RWPE2 (cell line): ENCODE measurements around the gene VPS13C.

Experiments
- ATAC-seq: fragments of 200-7000 bp; cut with Tn5 transposase; 3 replicates; pipeline ENCODE4 v1.9.1; 2021; ENCODE audit warnings: low read depth
- DNase-seq: peaks from one replicate; pipeline ENCODE4 v3.0.0-alpha.2; 2020; ENCODE audit warnings: low spot score
- H3K27ac ChIP-seq: fragments of 450-650 bp; 2 replicates; pipeline ENCODE4 v1.5.1; 2017; ENCODE audit warnings: mild to moderate bottlenecking; ENCODE audit not compliant: poor library complexity, severe bottlenecking
- H3K27me3 ChIP-seq: fragments of 250-450 bp; sonication (Bioruptor Pico); 2 replicates; pipeline ENCODE4 v1.5.1; 2021; ENCODE audit warnings: mild to moderate bottlenecking, moderate library complexity; ENCODE audit not compliant: insufficient read depth, poor library complexity, severe bottlenecking
- H3K36me3 ChIP-seq: fragments of 250-450 bp; sonication (Bioruptor Pico); 2 replicates; pipeline ENCODE4 v1.5.1; 2020; ENCODE audit warnings: low read depth, mild to moderate bottlenecking, moderate library complexity
- H3K4me1 ChIP-seq: fragments of 250-450 bp; sonication (Bioruptor Pico); 2 replicates; pipeline ENCODE4 v1.5.1; 2021; ENCODE audit warnings: mild to moderate bottlenecking, moderate library complexity; ENCODE audit not compliant: insufficient read depth, poor library complexity, severe bottlenecking
- H3K4me3 ChIP-seq: fragments of 250-450 bp; sonication (Bioruptor Pico); 2 replicates; pipeline ENCODE4 v1.5.1; 2021; ENCODE audit warnings: mild to moderate bottlenecking, moderate library complexity; ENCODE audit not compliant: severe bottlenecking
- H3K9me3 ChIP-seq: fragments of 250-450 bp; sonication (Bioruptor Pico); 2 replicates; pipeline ENCODE4 v1.5.1; 2021; ENCODE audit warnings: mild to moderate bottlenecking, moderate library complexity; ENCODE audit not compliant: severe bottlenecking
- TF ChIP-seq, protein P1 (sequence below): fragments of 450-650 bp; IDR thresholded peaks from one replicate; pipeline ENCODE4 v1.5.1; 2017; ENCODE audit warnings: mild to moderate bottlenecking, moderate library complexity; ENCODE audit not compliant: poor library complexity, severe bottlenecking

VPS13C gene

DNA sequence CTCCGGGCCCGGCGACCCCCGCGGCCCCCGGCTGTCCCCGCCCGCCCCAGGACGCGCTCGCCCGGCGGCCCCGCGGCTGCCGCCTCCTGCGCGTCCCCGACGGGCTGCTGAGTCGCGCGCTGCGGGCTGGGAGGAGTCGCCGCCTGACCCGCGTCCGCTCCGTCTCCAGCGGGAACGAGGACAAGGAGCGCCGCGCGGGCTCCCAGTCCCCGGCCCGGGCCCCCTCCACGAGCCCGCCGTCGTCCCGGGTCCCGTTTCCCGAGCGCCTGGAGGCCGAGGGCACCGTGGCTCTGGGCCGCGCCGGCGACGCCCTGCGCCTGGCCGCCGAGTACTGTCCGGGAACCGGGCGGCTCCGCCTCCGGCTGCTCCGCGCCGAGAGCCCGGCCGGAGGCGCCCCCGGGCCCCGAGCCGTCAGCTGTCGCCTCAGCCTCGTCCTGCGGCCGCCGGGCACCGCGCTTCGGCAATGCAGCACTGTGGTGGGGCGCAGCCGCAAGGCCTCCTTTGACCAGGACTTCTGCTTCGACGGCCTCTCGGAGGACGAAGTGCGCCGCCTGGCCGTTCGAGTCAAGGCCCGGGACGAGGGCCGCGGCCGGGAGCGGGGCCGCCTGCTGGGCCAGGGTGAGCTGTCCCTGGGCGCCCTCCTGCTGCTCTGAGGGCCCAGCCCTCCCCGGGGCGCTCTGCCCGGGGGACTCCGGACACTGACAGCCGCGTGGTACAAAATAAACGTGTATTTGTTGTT is 8.0 kb upstream of the VPS13C start:
- Histone ChIP-seq H3K4me1 (peaks cover 21% of the 10 kb centered on the region), H3K27ac (no peak overlapping the region), H3K9me3 (no peaks in the 10 kb centered on the region), H3K4me3 (peak overlapping the region; percentile 37), H3K36me3 (no peaks in the 10 kb centered on the region), H3K27me3 (peaks cover 8% of the 10 kb centered on the region)
- TF ChIP-seq, protein P1, sequence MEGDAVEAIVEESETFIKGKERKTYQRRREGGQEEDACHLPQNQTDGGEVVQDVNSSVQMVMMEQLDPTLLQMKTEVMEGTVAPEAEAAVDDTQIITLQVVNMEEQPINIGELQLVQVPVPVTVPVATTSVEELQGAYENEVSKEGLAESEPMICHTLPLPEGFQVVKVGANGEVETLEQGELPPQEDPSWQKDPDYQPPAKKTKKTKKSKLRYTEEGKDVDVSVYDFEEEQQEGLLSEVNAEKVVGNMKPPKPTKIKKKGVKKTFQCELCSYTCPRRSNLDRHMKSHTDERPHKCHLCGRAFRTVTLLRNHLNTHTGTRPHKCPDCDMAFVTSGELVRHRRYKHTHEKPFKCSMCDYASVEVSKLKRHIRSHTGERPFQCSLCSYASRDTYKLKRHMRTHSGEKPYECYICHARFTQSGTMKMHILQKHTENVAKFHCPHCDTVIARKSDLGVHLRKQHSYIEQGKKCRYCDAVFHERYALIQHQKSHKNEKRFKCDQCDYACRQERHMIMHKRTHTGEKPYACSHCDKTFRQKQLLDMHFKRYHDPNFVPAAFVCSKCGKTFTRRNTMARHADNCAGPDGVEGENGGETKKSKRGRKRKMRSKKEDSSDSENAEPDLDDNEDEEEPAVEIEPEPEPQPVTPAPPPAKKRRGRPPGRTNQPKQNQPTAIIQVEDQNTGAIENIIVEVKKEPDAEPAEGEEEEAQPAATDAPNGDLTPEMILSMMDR, result peak; percentile 41
- DNase-seq (no peak), ATAC-seq (peak; percentile 15)

DNA sequence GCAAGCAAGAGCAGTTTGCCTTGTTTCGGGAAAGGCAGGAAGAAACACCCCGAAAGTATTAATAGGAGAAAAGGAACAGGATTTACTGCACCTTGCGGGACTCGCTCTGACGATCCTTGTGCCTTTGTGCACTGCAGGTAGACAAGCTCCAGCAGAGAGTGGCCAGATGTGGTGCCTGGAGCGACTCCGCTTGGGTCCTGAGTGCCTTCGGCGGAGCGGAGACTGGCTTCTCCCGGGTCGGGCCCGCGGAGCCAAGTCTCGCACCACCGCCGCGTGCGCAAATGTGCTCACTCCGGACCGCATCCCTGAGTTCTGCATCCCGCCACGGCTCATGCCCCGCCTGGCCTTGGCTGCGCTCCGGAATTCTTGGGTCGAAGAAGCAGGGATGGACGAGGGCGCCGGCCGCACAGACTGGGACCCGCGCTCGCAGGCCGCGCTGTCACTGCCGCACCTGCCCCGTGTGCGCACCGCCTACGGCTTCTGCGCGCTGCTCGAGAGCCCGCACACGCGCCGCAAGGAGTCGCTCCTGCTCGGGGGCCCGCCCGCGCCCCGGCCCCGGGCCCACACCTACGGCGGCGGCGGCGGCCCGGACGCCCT is 7.3 kb upstream of the VPS13C start:
- peak overlapping the region; percentile 37 for H3K4me3 ChIP-seq
- H3K4me1 ChIP-seq, result peaks cover 25% of the 10 kb centered on the region
- H3K27me3 ChIP-seq, result peaks cover 8% of the 10 kb centered on the region
- no peaks in the 10 kb centered on the region for H3K36me3 ChIP-seq
- H3K27ac ChIP-seq, result no peak overlapping the region
- no peak for DNase-seq
- TF ChIP-seq, protein P1, result no peak
- peak; percentile 10; the same call in 2 of the 3 replicates for ATAC-seq
- H3K9me3 ChIP-seq, result no peaks in the 10 kb centered on the region

DNA sequence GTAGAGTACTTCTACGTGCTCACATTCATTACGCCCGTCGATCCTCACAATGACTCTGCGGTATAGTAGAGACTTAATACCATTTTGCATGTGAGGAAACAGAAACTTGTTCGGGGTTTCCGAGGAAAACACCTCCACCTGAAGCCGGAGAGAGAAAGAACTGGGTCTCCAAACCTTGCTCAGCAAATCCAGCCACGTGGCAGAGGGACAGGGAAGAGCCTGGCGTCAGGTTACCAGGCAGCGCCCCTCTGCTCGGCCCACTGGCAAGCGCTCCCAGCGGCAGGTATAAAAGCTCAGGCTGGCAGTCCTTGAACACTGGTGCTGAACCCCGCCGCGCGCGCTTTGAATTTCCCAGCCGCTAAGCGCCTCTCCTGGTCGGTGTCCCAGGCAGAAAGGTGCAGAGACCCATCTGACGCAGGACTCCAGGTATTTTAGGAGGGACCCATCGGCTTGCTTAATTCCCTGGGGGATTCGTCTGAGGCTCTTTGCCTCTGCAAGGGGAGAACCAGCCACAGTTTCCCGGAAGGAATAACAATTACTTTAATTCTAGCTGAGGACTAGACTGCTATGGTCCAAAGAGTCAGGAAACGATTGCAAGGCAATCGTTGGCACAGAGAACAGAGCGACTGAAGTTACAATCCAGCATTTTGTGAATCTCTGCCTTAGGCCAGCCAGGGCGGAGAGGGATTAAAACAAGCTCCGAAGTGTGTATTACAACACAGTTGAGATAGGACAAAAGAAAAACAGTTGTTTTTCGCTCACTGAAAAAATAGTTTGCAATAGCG is 6.6 kb upstream of the VPS13C start, which contains the start of gene C2CD4A:
Gene C2CD4A, plus strand, starts transcription at position 315 of the 785 bp plus-strand sequence. CDS start 637 bp downstream, outside the sequence.
- no peak within 1 kb of the TSS for H3K27ac ChIP-seq
- no peaks in the 10 kb centered on the region for H3K36me3 ChIP-seq
- H3K27me3 ChIP-seq, result peaks cover 8% of the 10 kb centered on the region
- TF ChIP-seq, protein P1, result peak; percentile 40
- peak; percentile 89 for DNase-seq
- H3K9me3 ChIP-seq, result no peaks in the 10 kb centered on the region
- ATAC-seq, result peak; percentile 56
- peak within 1 kb of the TSS; percentile 37 for H3K4me3 ChIP-seq
- H3K4me1 ChIP-seq, result peaks cover 25% of the 10 kb centered on the region

DNA sequence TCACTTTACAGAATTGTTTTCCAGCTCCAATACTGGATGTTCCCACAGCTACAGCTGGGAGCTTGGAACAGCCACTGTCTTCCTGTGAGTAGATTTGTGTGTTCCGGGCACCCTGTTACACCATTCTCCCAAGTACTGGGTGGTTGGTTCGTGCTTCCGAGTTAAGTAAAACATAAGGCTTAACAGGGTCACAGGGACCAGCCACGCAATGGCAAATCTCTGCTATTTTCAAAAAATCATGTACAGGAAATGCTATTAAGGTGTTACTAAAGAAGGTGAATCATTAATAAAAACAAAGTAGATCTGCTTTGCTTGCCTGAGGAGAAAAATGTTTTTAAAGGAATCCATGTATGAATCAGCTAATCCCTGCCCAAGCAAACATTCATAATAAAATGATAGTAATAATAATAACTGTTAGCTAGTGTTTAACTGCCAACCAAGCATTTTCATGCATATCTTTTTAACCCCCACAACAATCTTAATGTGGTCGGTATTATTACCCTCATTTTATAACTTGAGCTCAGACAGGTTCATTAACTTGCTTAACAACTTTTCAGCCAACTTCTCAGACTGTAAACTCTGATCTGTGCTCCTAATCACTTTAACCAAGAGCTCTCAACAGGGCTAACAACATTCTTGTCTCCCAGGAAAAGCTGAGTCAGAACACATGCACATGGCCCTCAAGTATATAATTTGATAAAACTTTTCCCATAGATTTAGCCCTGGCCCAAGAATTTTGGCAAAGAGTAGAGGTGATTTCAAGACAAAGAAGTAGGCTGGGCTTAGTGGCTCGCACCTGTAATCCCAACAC is 3.8 kb upstream of the VPS13C start:
- TF ChIP-seq, protein P1, result no peak
- Histone ChIP-seq H3K4me1 (peaks cover 26% of the 10 kb centered on the region), H3K36me3 (no peaks in the 10 kb centered on the region), H3K9me3 (no peaks in the 10 kb centered on the region), H3K4me3 (no peak overlapping the region), H3K27me3 (peaks cover 8% of the 10 kb centered on the region), H3K27ac (peak overlapping the region; percentile 75)
- DNase-seq, result no peak
- ATAC-seq, result peak; percentile 38
